K562 (cell line): ENCODE measurements around the gene LAGE3. TPM values are rescaled to one million over a fixed set of nuclear protein-coding genes. Genes with fewer than 3 reads are reported as not detected.

ENCODE experiments used
- CUX1 ChIP-seq: fragments of 200-800 bp; sonication (Bioruptor generic); IDR thresholded peaks from 2 replicates; pipeline ENCODE4 v1.6.1; 2016; ENCODE audit warnings: missing genetic modification characterization, missing compliant biosample characterization
- ETV1 ChIP-seq: fragments of 450-650 bp; conservative IDR thresholded peaks from 2 replicates; pipeline ENCODE4 v1.6.1; 2016; ENCODE audit warnings: missing genetic modification characterization, control low read depth, low read depth, missing compliant biosample characterization
- GATAD2B ChIP-seq: fragments of 450-650 bp; IDR thresholded peaks from 2 replicates; pipeline ENCODE4 v1.6.1; 2017; ENCODE audit warnings: mild to moderate bottlenecking, borderline replicate concordance
- GTF2F1 ChIP-seq: IDR thresholded peaks from 2 replicates; pipeline ENCODE4 v1.6.1; 2011; ENCODE audit warnings: low read depth, low read length, improper control_type of control experiment
- POLR2A ChIP-seq: fragments of 450-650 bp; conservative IDR thresholded peaks from 2 replicates; pipeline ENCODE4 v1.6.1; 2016
- POLR3A ChIP-seq: IDR thresholded peaks from 2 replicates; pipeline ENCODE4 v1.6.1; 2011; ENCODE audit warnings: borderline replicate concordance, mild to moderate bottlenecking, moderate library complexity; ENCODE audit not compliant: insufficient read length, insufficient read depth; ENCODE audit errors: extremely low read depth
- RAD21 ChIP-seq, 2 experiments: fragments of 250-450 bp in 1 of 2; fragments of 450-650 bp in 1 of 2; sonication (Bioruptor Pico) in 1 of 2; formaldehyde crosslinking in 1 of 2; IDR thresholded peaks in 1 of 2; conservative IDR thresholded peaks in 1 of 2; 2 replicates each; pipeline versions ENCODE4 v1.4.0 to v1.8.0; 2020 to 2022; ENCODE audit warnings: mild to moderate bottlenecking in 2 of 2, moderate library complexity in 1 of 2
- RB1 ChIP-seq: fragments of 450-650 bp; IDR thresholded peaks from 2 replicates; pipeline ENCODE4 v1.6.1; 2017; ENCODE audit warnings: low read depth, mild to moderate bottlenecking
- RBM34 ChIP-seq: fragments of 200-400 bp; formaldehyde crosslinking; IDR thresholded peaks from 2 replicates; pipeline ENCODE4 v1.6.1; 2018; ENCODE audit warnings: low read length, borderline replicate concordance; ENCODE audit not compliant: insufficient read depth
- RCOR1 ChIP-seq, 2 experiments: IDR thresholded peaks; 2 replicates each; pipeline ENCODE4 v1.6.1; 2012; ENCODE audit warnings: low read depth in 2 of 2, low read length in 2 of 2, borderline replicate concordance in 1 of 2, improper control_type of control experiment in 1 of 2
- RERE ChIP-seq: sonication (generic); formaldehyde crosslinking; IDR thresholded peaks from 2 replicates; pipeline ENCODE4 v1.8.0; 2023; ENCODE audit warnings: missing genetic modification reagents, mild to moderate bottlenecking, borderline replicate concordance
- SMARCB1 ChIP-seq: IDR thresholded peaks from 2 replicates; pipeline ENCODE4 v1.6.1; 2011; ENCODE audit warnings: improper control_type of control experiment, low read depth; ENCODE audit not compliant: insufficient read length
- ZBTB43 ChIP-seq: sonication (generic); formaldehyde crosslinking; IDR thresholded peaks from 2 replicates; pipeline ENCODE4 v1.8.0; 2023; ENCODE audit warnings: mild to moderate bottlenecking, missing genetic modification reagents
- ZNF584 ChIP-seq: fragments of 200-800 bp; sonication (Bioruptor generic); IDR thresholded peaks from 2 replicates; pipeline ENCODE4 v1.6.1; 2016; ENCODE audit warnings: low read depth, mild to moderate bottlenecking, missing genetic modification characterization, missing compliant biosample characterization
- polyA plus RNA-seq, 8 experiments: library from polyadenylated mRNA; depleted of rRNA in 4 of 8; stranded (reverse) in 5 of 8; unstranded in 3 of 8; fragments of >200 nt; fragmentation: Nextera tagmentation in 2 of 8; fragmentation: Illumina TruSeq in 1 of 8; extraction: Ambion mirVana in 2 of 8; extraction: Trizol in 1 of 8; gene quantifications; 2 replicates each; pipeline versions ENCODE4 v1.2.1 to v1.2.3, GENCODE V29; 2011 to 2014; ENCODE audit warnings: inconsistent platforms in 1 of 8, missing spikeins in 1 of 8
- total RNA-seq, 7 experiments: library from RNA; depleted of rRNA in 6 of 7; stranded (reverse); fragments of >200 nt in 6 of 7; fragmentation: Illumina TruSeq in 2 of 7; extraction: Trizol in 2 of 7; gene quantifications; 2 replicates each; pipeline versions ENCODE4 v1.2.1 to v1.2.3, GENCODE V29; 2011 to 2021; ENCODE audit warnings: low replicate concordance in 1 of 7

Gene LAGE3
- total and polyA plus RNA-seq, 9 of the 15 experiments (the other 6 are each of a cell fraction or from before 2014, with no cell fraction given): 28.2 to 125 (median 35.8) TPM

- no peak for TF ChIP-seq POLR3A
- TF ChIP-seq GTF2F1: no peak
- TF ChIP-seq RBM34: no peak
- TF ChIP-seq POLR2A: 0 out of 2 replicates have a peak, but pooled peaks have one; percentile 39
- TF ChIP-seq ZBTB43 (CRISPR knock-in tag): no peak
- TF ChIP-seq ETV1 (tag): peak; percentile 60
- TF ChIP-seq RAD21 (CRISPR knock-in tag; conservative IDR thresholded peaks at IDR 0.05 in 1 of 2, IDR thresholded peaks at IDR 0.05 in 1 of 2): peak; percentile 24 to 60; a peak in 3 of 4 replicates
- TF ChIP-seq RERE (CRISPR knock-in tag): no peak
- no peak for TF ChIP-seq GATAD2B
- no peak for TF ChIP-seq ZNF584 (CRISPR knock-in tag)
- TF ChIP-seq RB1: 0 out of 2 replicates have a peak, but pooled peaks have one; percentile 53
- TF ChIP-seq RCOR1 (IDR thresholded peaks at IDR 0.05; ENCODE audit: borderline replicate concordance in 1 of 2, low read depth in 2 of 2, low read length in 2 of 2): no peak; a peak in 1 of 4 replicates
- TF ChIP-seq CUX1 (CRISPR knock-in tag): no peak
- no peak for TF ChIP-seq SMARCB1
These were observed 48.0 kb upstream of the LAGE3 start (continued) for GRCh38 chrX:154526901-154527675.
